GM12864 (cell line): ENCODE measurements around the gene ECEL1.
A peak's percentile ranks its signal among the peaks of the same experiment; 100 is the strongest.
"Not testable (repeated sequence)": the region's sequence is repeated elsewhere in the genome, so short reads cannot be mapped to it uniquely, and the experiment has no call there.

Experiments
- DNase-seq: peaks from one replicate; pipeline ENCODE4 v3.0.0-alpha.2; 2011; ENCODE audit warnings: low read depth
- H3K4me3 ChIP-seq: 2 replicates; pipeline ENCODE4 v1.5.1; 2011; ENCODE audit warnings: mild to moderate bottlenecking, low read depth, low read length, control low read depth
- TF ChIP-seq, protein P1 (sequence below): IDR thresholded peaks from 2 replicates; pipeline ENCODE4 v1.5.1; 2011; ENCODE audit warnings: low read depth, mild to moderate bottlenecking, moderate library complexity, low read length, control low read depth, inconsistent platforms; ENCODE audit errors: missing control alignments

Gene ECEL1, protein sequence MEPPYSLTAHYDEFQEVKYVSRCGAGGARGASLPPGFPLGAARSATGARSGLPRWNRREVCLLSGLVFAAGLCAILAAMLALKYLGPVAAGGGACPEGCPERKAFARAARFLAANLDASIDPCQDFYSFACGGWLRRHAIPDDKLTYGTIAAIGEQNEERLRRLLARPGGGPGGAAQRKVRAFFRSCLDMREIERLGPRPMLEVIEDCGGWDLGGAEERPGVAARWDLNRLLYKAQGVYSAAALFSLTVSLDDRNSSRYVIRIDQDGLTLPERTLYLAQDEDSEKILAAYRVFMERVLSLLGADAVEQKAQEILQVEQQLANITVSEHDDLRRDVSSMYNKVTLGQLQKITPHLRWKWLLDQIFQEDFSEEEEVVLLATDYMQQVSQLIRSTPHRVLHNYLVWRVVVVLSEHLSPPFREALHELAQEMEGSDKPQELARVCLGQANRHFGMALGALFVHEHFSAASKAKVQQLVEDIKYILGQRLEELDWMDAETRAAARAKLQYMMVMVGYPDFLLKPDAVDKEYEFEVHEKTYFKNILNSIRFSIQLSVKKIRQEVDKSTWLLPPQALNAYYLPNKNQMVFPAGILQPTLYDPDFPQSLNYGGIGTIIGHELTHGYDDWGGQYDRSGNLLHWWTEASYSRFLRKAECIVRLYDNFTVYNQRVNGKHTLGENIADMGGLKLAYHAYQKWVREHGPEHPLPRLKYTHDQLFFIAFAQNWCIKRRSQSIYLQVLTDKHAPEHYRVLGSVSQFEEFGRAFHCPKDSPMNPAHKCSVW

DNA sequence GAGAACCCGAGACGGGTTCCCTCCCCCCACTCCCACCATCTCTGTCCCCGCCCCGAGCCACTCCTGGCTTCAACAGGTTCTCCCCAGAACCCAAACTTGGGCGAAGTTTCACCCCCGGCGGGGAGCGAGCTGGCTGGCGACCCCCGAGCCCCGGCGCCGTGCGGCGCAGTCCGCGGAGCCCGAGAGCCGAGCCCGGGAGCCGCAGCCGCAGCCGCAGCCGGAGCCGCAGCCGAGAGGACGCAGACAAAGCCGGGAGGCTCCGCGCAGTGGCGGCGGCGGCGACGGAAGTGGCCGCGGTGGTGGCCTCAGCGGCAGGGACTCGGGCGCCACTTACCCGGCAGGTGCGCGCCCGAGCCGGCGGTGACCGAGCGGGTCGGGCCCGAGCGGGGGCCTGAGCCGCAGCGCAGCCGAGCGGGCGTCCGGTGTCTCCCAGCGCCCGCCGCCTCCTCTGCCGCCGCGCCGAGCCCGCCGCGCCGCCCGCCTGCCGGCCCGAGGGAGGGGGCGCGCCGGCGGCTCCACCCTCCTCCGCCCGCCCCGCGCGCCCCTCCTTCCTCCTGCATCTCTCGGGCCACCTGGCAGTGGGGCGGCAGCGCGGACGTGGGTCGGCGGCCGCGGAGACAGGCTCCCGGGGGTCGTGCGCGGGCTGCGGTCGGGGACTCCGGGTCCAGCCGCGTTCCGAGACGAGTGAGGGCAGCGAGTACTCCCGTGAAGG lies at the start of gene ECEL1:
TSS of gene ECEL1 (minus strand) at position 450 of the 712 bp plus-strand sequence. CDS start 1,181 bp downstream, outside the sequence.
- no peak within 1 kb of the TSS for H3K4me3 ChIP-seq
- TF ChIP-seq, protein P1, sequence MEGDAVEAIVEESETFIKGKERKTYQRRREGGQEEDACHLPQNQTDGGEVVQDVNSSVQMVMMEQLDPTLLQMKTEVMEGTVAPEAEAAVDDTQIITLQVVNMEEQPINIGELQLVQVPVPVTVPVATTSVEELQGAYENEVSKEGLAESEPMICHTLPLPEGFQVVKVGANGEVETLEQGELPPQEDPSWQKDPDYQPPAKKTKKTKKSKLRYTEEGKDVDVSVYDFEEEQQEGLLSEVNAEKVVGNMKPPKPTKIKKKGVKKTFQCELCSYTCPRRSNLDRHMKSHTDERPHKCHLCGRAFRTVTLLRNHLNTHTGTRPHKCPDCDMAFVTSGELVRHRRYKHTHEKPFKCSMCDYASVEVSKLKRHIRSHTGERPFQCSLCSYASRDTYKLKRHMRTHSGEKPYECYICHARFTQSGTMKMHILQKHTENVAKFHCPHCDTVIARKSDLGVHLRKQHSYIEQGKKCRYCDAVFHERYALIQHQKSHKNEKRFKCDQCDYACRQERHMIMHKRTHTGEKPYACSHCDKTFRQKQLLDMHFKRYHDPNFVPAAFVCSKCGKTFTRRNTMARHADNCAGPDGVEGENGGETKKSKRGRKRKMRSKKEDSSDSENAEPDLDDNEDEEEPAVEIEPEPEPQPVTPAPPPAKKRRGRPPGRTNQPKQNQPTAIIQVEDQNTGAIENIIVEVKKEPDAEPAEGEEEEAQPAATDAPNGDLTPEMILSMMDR: no peak
- DNase-seq: no peak

DNA sequence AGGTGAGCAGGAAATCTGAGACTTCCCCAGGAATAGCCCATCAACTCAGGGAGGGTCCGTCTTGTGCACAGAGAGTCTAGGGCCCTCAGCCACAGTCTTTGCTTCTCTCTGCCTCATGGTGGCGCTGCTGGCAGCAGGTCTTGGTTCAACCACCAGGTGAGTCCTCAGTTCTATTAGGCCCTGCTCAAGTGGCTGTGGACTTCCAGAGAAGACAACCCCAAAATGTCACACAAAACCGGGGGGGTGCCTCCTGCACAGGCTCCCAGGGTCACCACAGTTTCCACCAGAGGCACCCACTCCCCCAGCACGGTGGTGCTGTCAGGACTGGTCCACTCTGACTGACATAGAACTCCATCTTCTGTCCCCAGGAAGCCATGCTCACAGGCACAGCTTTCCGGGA lies 49.4 kb upstream of the ECEL1 start:
- H3K4me3 ChIP-seq: no peak overlapping the region
- no peak for DNase-seq
- TF ChIP-seq, protein P1: peak; percentile 64

DNA sequence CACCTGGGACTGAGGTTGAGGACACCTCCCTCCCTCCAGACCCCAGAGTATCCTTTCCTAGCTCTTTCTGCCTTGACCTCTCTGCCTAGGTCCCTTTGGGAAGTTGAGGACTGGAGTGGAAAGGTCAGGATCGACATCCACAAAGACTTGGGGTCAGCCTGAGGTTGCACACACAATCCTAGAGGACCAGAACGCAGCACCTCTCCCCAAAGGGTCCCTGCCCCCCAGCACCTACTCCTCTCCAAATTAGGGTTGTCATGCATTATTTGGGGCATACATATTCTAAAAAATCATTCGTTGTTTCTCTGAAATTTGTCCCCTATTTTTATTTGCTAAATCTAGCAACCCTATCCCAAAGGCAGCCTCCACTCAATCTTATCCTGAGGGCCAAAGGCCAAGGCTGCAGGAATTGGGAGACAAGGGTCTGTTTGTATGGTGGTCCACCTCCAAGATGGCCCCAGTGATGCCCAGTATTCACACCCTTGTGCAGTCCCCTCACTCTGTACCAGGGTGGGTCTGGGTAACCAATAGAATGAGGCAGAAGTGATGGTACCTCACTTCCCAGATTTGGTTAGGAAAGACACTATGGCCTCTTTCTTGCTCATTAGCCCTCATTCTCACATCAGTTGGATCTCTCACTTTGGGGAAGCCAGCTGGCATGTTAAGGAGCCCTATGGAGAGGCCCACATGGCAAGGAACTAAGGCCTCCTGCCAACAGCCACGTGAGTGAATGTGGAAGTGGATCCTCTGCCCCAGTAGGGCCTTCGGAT lies 48.3 kb upstream of the ECEL1 start:
- TF ChIP-seq, protein P1: no peak
- no peak for DNase-seq
- H3K4me3 ChIP-seq: no peak overlapping the region

DNA sequence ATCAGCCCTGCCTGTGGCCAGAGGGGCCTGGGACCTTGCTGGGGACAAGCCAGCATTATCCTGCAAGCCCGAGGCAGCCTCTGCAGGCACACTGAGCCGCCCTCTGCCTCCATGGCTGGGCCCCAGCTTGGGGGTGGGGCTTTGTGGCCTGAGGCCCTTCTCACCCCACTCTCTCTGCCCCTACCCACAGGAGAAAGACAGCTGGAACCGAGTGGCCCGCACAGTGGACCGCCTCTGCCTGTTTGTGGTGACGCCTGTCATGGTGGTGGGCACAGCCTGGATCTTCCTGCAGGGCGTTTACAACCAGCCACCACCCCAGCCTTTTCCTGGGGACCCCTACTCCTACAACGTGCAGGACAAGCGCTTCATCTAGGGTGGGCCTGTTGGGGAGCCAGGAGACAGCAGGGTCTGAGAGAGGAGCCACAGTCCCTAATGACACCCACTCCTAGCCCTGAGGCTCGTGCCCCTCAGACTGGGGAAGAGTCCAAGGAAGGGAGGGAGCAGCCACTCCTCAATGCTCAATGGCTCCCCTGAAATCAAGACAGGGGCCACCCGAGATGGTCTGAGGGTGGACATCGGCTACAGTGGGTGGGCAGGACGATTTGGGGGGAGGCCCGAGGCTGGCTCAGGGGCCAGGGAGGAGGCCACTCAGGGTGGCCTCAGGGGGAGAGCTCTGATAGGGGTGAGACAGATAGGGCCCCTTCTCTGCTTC lies 47.5 kb upstream of the ECEL1 start:
- TF ChIP-seq, protein P1: no peak
- no peak overlapping the region for H3K4me3 ChIP-seq
- DNase-seq: no peak

DNA sequence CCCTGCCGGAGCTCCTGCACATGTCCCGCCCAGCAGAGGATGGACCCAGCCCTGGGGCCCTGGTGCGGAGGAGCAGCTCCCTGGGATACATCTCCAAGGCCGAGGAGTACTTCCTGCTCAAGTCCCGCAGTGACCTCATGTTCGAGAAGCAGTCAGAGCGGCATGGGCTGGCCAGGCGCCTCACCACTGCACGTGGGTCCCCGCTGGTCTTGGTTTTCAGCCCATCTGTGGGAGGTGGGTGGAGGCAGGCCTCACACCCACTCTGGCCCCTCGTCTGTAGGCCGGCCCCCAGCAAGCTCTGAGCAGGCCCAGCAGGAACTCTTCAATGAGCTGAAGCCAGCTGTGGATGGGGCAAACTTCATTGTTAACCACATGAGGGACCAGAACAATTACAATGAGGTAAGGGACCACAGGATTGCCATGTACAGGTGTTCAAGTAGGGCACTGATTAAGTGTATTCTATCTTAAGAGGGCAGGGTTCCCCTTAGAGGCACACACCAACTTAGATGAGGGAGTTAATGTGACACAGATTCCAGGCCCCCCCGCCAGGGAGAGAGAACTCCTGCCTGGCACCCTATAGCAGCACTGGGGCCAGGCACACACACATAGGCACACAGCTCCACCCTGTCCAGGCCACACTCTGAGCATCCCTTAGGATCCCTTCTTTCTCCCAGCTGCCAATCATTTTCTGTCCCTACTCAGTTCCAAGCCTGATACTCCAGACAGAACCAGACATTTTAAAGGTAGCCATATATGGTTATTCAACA lies 46.5 kb upstream of the ECEL1 start:
- TF ChIP-seq, protein P1: no peak
- DNase-seq: no peak
- no peak overlapping the region for H3K4me3 ChIP-seq

DNA sequence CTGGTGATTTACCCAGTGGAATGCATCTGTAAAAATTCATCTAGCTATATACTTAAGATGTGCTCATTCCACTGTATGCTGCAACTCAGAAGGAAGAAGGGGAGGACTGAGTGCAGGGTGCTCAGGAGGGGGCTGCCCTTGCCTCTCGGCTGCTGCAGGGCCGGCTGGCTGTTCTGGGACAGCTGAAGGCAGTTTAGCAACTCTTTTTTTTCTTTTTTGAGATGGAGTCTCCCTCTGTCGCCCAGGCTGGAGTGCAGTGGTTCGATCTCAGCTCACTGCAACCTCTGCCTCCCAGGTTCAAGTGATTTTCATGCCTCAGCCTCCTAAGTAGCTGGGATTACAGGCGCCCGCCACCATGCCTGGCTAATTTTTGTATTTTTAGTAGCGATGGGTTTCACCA lies 45.2 kb upstream of the ECEL1 start:
- H3K4me3 ChIP-seq, DNase-seq: not testable (repeated sequence)
